Neural cell (in vitro differentiated cells): Measurements from ENCODE around the gene ABI3BP. TPM values are rescaled to one million over a fixed set of nuclear protein-coding genes. Genes with fewer than 3 reads are reported as not detected.

Experiments used
- H2AFZ ChIP-seq: fragments of 200-600, 300-800 bp; sonication (generic), shearing (Covaris generic); 2 replicates; pipeline ENCODE4 v1.6.0; 2014; ENCODE audit warnings: low read depth, mild to moderate bottlenecking, antibody characterized with exemption, low read length, moderate library complexity
- H3F3A ChIP-seq: fragments of 200-600 bp; shearing (Covaris generic); 2 replicates; pipeline ENCODE4 v1.6.1; 2016; ENCODE audit warnings: mild to moderate bottlenecking, moderate library complexity, mixed read lengths, antibody characterized with exemption, low read length; ENCODE audit not compliant: insufficient read depth, poor library complexity, severe bottlenecking
- H3K27ac ChIP-seq: fragments of 200-600, 300-800 bp; sonication (generic), shearing (Covaris generic); 2 replicates; pipeline ENCODE4 v1.5.1; 2014; ENCODE audit warnings: mild to moderate bottlenecking, low read length, moderate library complexity
- H3K27me3 ChIP-seq: fragments of 300-800, 200-600 bp; sonication (generic), shearing (Covaris generic); 2 replicates; pipeline ENCODE4 v1.6.0; 2014; ENCODE audit warnings: mild to moderate bottlenecking, low read depth, low read length, moderate library complexity; ENCODE audit not compliant: insufficient read depth
- H3K36me3 ChIP-seq: fragments of 300-800, 200-600 bp; sonication (generic), shearing (Covaris generic); 2 replicates; pipeline ENCODE4 v1.5.1; 2014; ENCODE audit warnings: mild to moderate bottlenecking, antibody characterized with exemption, low read length, moderate library complexity; ENCODE audit not compliant: insufficient read depth
- H3K4me2 ChIP-seq: fragments of 300-800, 200-600 bp; sonication (generic), shearing (Covaris generic); 2 replicates; pipeline ENCODE4 v1.6.0; 2014; ENCODE audit warnings: mild to moderate bottlenecking, low read length
- H3K4me3 ChIP-seq: fragments of 300-800, 200-600 bp; sonication (generic), shearing (Covaris generic); 2 replicates; pipeline ENCODE4 v1.5.1; 2014; ENCODE audit warnings: mild to moderate bottlenecking, low read length, moderate library complexity
- H3K79me2 ChIP-seq: fragments of 200-600 bp; shearing (Covaris generic); replicated peaks from 2 replicates; pipeline ENCODE4 v1.6.0; 2014; ENCODE audit warnings: mild to moderate bottlenecking, low read length, moderate library complexity; ENCODE audit not compliant: insufficient read depth
- H3K9ac ChIP-seq: fragments of 300-800, 200-600 bp; sonication (generic), shearing (Covaris generic); 2 replicates; pipeline ENCODE4 v1.6.1; 2016; ENCODE audit warnings: mild to moderate bottlenecking, low read length, mixed read lengths
- H3K9me2 ChIP-seq: fragments of 200-600 bp; shearing (Covaris generic); 2 replicates; pipeline ENCODE4 v1.6.1; 2016; ENCODE audit warnings: mild to moderate bottlenecking, low read length, mixed read lengths; ENCODE audit not compliant: insufficient read depth
- H3K9me3 ChIP-seq: fragments of 200-600, 300-800 bp; sonication (generic), shearing (Covaris generic); 2 replicates; pipeline ENCODE4 v1.6.1; 2016; ENCODE audit warnings: mild to moderate bottlenecking, mixed run types, low read length, moderate library complexity, mixed read lengths
- H4K20me1 ChIP-seq: fragments of 200-600 bp; shearing (Covaris generic); 2 replicates; pipeline ENCODE4 v1.6.1; 2016; ENCODE audit warnings: mild to moderate bottlenecking, mixed run types; ENCODE audit not compliant: insufficient read depth
- CTCF ChIP-seq: fragments of 450-650 bp; IDR thresholded peaks from 2 replicates; pipeline ENCODE4 v1.5.1; 2014; ENCODE audit warnings: antibody characterized with exemption, mild to moderate bottlenecking, moderate library complexity; ENCODE audit not compliant: poor library complexity, severe bottlenecking
- EP300 ChIP-seq: fragments of 450-650 bp; conservative IDR thresholded peaks from 2 replicates; pipeline ENCODE4 v1.6.1; 2014; ENCODE audit warnings: antibody characterized with exemption, mild to moderate bottlenecking, moderate library complexity; ENCODE audit not compliant: poor library complexity, severe bottlenecking
- EZH2 ChIP-seq: fragments of 200-600, 300-800 bp; shearing (Covaris generic), sonication (generic); IDR thresholded peaks from 2 replicates; pipeline ENCODE4 v1.6.1; 2014; ENCODE audit warnings: antibody characterized with exemption, low read length, borderline replicate concordance, mild to moderate bottlenecking; ENCODE audit not compliant: insufficient read depth, poor library complexity, severe bottlenecking
- MXI1 ChIP-seq: fragments of 450-650 bp; conservative IDR thresholded peaks from 2 replicates; pipeline ENCODE4 v1.6.1; 2014; ENCODE audit warnings: antibody characterized with exemption, mild to moderate bottlenecking; ENCODE audit not compliant: poor library complexity, severe bottlenecking
- POLR2AphosphoS5 ChIP-seq: IDR thresholded peaks from 2 replicates; pipeline ENCODE4 v1.6.1; 2012
- RAD21 ChIP-seq: fragments of 450-650 bp; conservative IDR thresholded peaks from 2 replicates; pipeline ENCODE4 v1.6.1; 2014; ENCODE audit warnings: antibody characterized with exemption, mild to moderate bottlenecking, moderate library complexity
- REST ChIP-seq: IDR thresholded peaks from 2 replicates; pipeline ENCODE4 v1.6.1; 2012; ENCODE audit warnings: borderline replicate concordance
- SMC3 ChIP-seq: fragments of 450-650 bp; conservative IDR thresholded peaks from 2 replicates; pipeline ENCODE4 v1.6.1; 2014; ENCODE audit warnings: antibody characterized with exemption, mild to moderate bottlenecking, moderate library complexity; ENCODE audit not compliant: poor library complexity
- TAF1 ChIP-seq: IDR thresholded peaks from 2 replicates; pipeline ENCODE4 v1.6.1; 2012; ENCODE audit warnings: low read depth
- polyA plus RNA-seq: library from polyadenylated mRNA; depleted of rRNA; stranded (reverse); fragments of >200 nt; gene quantifications from 2 replicates; pipeline ENCODE4 v1.2.3, GENCODE V29; 2014

The ABI3BP gene
- polyA plus RNA-seq, 1 donor from 2014 or later = not detected

GRCh38 chr3:100984308-100984707, 8.9 kb downstream of the ABI3BP start:
- Histone ChIP-seq H3K4me3 (no peak overlapping the region), H2AFZ (no peak overlapping the region), H4K20me1 (no peaks in the 10 kb centered on the region), H3K4me2 (no peak overlapping the region), H3K36me3 (no peaks in the 10 kb centered on the region), H3K9me3 (no peaks in the 10 kb centered on the region), H3K79me2 (no peaks in the 10 kb centered on the region), H3K27me3 (no peaks in the 10 kb centered on the region), H3F3A (no peaks in the 10 kb centered on the region), H3K9me2 (no peaks in the 10 kb centered on the region), H3K27ac (no peak overlapping the region), H3K9ac (no peak overlapping the region)
- TF ChIP-seq MXI1 = no peak
- no peak for TF ChIP-seq TAF1
- no peak for TF ChIP-seq CTCF
- no peak for TF ChIP-seq EZH2
- TF ChIP-seq RAD21 = no peak
- peak; percentile 66 for TF ChIP-seq EP300
- peak; percentile 24 for TF ChIP-seq REST
- peak; percentile 57 for TF ChIP-seq POLR2AphosphoS5
- TF ChIP-seq SMC3 = no peak

- TF ChIP-seq REST (no peak), MXI1 (no peak)
- H3K9ac ChIP-seq = no peak overlapping the region
- no peak overlapping the region for H3K27ac ChIP-seq
- no peaks in the 10 kb centered on the region for H3K79me2 ChIP-seq
- no peak overlapping the region for H2AFZ ChIP-seq
- no peaks in the 10 kb centered on the region for H3K9me2 ChIP-seq
- no peaks in the 10 kb centered on the region for H3K27me3 ChIP-seq
- no peaks in the 10 kb centered on the region for H3K36me3 ChIP-seq
- H4K20me1 ChIP-seq = no peaks in the 10 kb centered on the region
- no peaks in the 10 kb centered on the region for H3K9me3 ChIP-seq
- H3K4me3 ChIP-seq = no peak overlapping the region
- H3K4me2 ChIP-seq = no peak overlapping the region
- H3F3A ChIP-seq = no peaks in the 10 kb centered on the region
These were observed 10.5 kb downstream of the ABI3BP start for GRCh38 chr3:100982710-100983109.
